HG03442 (cell line): ENCODE results near the gene CHPT1.
"Not testable (repeated sequence)": the region's sequence is repeated elsewhere in the genome, so short reads cannot be mapped to it uniquely, and the experiment has no call there.

Experiments
- ATAC-seq: cut with Tn5 transposase; IDR thresholded peaks from one replicate; pipeline ENCODE4 v1.9.1; 2021; ENCODE audit warnings: mild to moderate bottlenecking, moderate library complexity; ENCODE audit not compliant: unreplicated experiment

Gene CHPT1

GRCh38 chr12:101719566-101719965 lies 22.1 kb downstream of the CHPT1 start:
- ATAC-seq, result no peak

GRCh38 chr12:101720118-101720517 lies 22.7 kb downstream of the CHPT1 start:
- ATAC-seq, result no peak

DNA sequence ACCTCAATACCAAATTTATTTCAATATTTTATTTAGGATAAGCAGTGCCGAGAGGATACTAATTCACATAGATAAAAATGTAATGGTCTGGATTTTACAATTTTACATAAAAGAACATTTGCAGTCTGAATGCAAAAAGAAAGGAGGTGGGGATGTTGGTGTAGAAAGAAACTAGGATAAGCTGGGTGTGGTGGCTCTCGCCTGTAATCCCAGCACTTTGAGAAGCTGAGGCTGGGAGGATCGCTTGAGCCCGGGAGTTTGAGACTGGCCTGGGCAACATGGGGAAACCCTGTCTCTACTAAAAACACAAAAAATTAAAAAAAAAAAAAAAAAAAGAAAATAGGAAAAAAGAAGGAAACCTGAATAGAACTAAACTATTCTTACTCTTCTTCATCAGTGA lies 25.0 kb downstream of the CHPT1 start:
- no peak for ATAC-seq

- ATAC-seq, result no peak
These were observed 29.7 kb downstream of the CHPT1 start for GRCh38 chr12:101727098-101727497.

DNA sequence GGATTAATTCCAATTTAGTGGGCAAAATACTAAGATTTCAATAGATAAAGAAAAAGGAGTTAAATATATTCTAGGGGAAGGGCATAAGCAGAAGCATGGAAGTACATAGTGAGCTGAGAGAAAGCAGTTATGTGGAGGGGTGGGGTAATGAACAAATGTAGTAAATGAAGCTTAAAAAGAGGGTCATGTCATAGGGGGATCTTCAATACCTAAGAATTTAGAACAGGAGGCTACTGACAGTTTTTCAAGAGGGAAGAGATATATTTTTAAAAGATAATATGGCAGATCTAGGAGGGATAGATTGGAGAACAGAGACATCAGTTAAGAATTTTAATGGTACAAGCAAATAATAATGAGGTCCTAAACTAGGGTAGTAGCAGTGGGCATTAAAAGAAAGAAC lies 32.4 kb downstream of the CHPT1 start:
- no peak for ATAC-seq

- ATAC-seq, result no peak
These were observed 34.9 kb downstream of the CHPT1 start for GRCh38 chr12:101732318-101732717.

DNA sequence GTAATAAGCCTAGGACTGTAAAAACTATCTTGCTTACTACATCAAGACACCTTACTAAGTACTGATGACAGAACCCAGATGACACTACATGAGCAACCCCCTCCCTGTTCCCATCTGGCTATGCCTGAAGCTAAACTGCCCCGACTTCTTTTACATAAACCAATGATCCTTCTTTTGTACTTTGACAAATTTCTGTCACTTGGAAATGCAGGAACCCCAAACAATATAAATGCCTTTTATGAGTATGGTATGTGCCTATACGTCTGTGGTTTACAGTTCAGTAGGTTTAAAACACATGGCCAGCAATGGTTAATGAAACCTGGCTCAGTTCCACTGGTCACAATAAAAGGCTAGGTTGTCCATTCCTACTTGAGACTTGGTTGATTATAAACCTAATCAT lies 35.7 kb downstream of the CHPT1 start:
- no peak for ATAC-seq

GRCh38 chr12:101734482-101734881 lies 37.0 kb downstream of the CHPT1 start:
- ATAC-seq, result not testable (repeated sequence)

DNA sequence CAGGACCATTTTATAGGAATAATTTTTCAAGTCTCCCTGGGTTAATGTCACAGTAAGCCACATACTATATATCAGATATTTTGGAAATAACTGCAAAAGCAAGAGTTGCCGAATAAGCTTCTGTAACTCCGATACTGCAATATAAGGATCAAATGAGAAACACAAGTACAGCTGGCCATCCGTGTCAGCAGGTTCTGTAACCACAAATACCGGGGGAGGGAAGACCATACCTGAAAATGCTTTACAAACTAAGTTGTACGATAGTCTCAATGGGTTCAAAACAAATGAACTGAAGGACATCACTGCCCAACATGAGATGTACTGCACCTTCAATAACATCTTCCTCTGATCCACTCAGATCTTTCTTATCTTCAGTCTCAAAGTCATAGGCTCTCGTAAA lies 40.0 kb downstream of the CHPT1 start:
- no peak for ATAC-seq

GRCh38 chr12:101738920-101739665 lies 41.7 kb downstream of the CHPT1 start, which contains the start of gene SYCP3:
SYCP3 (minus strand) TSS chr12:101739462; CDS start chr12:101737935, 1,527 bp downstream.
- ATAC-seq, result no peak

DNA sequence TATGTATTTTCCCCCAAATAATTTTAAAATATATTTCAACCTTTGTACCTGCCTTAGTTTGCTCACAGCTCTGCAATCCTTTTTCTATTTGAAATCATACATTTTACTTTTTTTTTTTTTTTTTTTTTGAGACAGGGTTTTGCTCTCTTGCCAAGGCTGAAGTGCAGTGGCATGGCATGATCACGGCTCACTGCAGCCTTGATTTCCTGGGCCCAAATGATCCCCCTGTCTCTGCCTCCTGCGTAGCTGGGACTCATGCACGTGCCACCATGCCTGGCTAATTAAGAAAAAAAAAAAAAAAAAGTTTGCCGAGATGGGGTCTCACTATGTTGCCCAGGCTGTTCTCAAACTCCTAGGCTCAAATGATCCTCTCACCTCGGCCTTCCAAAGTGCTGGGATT lies 43.1 kb downstream of the CHPT1 start:
- no peak for ATAC-seq

DNA sequence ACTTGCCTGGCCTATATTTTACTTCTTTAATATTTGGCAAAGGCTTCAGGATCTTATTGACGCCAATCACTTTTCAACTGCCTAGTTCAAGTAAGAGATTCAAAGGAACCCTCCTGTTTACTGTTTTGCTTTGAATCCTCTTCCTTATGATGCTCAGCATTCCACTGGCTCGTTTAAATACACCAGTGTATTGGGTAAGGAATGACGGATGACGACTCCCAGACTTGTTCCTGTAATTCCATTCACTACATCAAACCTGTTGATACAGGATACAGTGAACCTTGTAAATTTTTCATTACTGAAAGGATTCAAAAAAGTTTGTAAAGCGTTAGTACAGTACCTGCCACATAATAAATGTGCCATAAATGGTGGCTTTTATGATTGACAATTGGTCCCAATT lies 43.5 kb downstream of the CHPT1 start:
- no peak for ATAC-seq

GRCh38 chr12:101743242-101743641 lies 45.8 kb downstream of the CHPT1 start:
- no peak for ATAC-seq

GRCh38 chr12:101743724-101744472 lies 46.5 kb downstream of the CHPT1 start:
- ATAC-seq, result peak; percentile 93

- ATAC-seq, result no peak
These were observed 48.0 kb downstream of the CHPT1 start for GRCh38 chr12:101745481-101745880.

- ATAC-seq, result no peak
These were observed 48.8 kb downstream of the CHPT1 start for GRCh38 chr12:101746196-101746595.

- no peak for ATAC-seq
These were observed 49.2 kb downstream of the CHPT1 start for GRCh38 chr12:101746661-101747060.

GRCh38 chr12:101747697-101748096 lies 50.3 kb downstream of the CHPT1 start:
- ATAC-seq, result no peak

DNA sequence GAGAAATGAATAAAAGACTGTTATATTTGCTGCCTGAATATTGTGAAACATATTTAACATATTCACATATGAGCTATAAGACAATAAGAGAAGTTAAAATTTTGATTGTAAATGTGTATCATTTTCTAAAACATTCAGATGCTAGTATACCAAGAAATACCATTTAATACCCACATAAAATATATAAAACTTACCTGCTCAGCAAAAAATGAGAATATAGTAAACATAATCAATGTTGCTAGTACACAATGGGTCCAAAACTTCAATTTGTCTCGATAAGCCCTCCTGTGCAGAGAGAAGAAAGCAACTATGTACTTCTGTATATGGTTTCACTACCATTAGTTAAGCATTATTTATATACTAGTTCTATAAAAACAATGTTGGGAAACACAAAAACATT lies 51.5 kb downstream of the CHPT1 start:
- no peak for ATAC-seq

DNA sequence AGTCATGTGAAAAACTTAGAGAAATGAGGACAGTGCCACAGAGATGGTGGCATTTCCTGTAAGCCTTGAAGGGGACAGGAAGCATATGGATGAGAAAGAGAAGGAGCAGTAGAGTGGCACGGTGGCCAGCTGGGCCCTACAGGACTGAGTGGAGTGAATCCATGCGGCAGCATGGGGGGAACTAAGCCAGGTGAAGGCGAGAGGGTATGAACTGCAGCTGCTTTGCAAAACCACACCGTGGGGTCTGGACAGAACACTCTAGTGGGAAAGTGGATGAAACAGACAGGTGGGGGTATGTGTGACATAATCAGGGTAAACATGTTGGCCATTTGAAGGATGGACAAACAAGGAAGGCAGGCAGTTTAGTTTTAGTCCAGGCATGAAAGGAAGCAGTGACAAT lies 52.2 kb downstream of the CHPT1 start:
- ATAC-seq, result no peak

GRCh38 chr12:101750152-101750551 lies 52.7 kb downstream of the CHPT1 start:
- ATAC-seq, result no peak

DNA sequence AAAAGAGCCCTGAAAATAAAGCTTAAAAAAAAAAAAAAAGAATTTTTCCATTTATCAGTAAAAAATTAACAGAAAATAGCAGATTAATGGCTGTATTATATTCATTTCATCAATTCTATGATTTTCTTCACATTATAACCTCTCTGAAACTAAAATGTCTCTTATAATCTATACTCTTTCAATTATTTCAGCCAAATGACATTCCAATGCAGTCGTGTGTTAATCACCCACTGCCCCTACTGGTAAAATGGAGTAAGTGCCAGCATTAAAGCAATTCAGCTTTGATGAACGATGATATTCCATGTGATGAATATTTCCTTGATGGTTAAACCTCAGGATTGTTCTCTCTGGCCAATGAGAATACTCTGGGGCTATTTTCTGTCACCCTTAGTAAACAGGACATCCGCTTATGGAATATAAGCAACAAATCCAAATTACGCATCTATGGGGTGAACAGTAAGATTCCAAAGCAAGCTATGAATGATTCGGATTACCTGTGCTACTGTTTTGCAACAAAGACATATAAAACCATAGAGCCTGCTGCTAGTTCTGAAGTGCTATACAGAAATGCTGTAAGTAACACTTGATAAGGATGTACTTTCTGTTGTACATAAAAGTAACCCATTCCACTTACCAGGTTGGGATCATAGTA lies 62.1 kb downstream of the CHPT1 start:
- no peak for ATAC-seq
